Astrocyte (in vitro differentiated cells and primary cell): ENCODE measurements around the gene VWA8.

Experiments
- EZH2 ChIP-seq: IDR thresholded peaks from 2 replicates; pipeline ENCODE4 v1.6.1; 2012; ENCODE audit warnings: mild to moderate bottlenecking, low read length, inconsistent platforms; ENCODE audit not compliant: insufficient read depth
- TF ChIP-seq, protein P1 (sequence below): IDR thresholded peaks from 2 replicates; pipeline ENCODE4 v1.5.1; 2011; ENCODE audit warnings: low read depth, mild to moderate bottlenecking, inconsistent platforms, low read length, moderate library complexity; ENCODE audit not compliant: insufficient read depth

DNA sequence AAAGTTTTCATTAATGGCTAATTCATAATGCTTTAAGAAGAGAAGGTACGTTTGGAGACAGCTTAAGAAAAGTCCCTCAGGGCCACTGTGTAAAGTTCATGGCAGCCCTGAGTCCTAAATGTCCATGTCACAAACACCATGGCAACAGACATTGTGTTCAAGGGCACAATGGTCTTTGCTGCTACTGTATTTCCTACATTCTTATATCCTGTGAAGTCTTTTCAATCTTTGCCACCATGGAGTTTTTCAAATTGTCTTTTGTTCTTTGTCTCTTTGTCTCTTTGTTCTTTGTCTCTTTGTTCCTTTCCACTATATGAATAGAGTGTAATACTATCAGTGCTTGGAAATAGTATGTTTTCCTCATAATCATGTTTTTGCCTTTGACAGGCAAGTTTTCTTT, 178.8 kb downstream of the VWA8 start:
- TF ChIP-seq, protein P1, sequence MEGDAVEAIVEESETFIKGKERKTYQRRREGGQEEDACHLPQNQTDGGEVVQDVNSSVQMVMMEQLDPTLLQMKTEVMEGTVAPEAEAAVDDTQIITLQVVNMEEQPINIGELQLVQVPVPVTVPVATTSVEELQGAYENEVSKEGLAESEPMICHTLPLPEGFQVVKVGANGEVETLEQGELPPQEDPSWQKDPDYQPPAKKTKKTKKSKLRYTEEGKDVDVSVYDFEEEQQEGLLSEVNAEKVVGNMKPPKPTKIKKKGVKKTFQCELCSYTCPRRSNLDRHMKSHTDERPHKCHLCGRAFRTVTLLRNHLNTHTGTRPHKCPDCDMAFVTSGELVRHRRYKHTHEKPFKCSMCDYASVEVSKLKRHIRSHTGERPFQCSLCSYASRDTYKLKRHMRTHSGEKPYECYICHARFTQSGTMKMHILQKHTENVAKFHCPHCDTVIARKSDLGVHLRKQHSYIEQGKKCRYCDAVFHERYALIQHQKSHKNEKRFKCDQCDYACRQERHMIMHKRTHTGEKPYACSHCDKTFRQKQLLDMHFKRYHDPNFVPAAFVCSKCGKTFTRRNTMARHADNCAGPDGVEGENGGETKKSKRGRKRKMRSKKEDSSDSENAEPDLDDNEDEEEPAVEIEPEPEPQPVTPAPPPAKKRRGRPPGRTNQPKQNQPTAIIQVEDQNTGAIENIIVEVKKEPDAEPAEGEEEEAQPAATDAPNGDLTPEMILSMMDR: no peak
- TF ChIP-seq EZH2: no peak
